ENCODE data around the gene PEX12.

Gene PEX12

DNA sequence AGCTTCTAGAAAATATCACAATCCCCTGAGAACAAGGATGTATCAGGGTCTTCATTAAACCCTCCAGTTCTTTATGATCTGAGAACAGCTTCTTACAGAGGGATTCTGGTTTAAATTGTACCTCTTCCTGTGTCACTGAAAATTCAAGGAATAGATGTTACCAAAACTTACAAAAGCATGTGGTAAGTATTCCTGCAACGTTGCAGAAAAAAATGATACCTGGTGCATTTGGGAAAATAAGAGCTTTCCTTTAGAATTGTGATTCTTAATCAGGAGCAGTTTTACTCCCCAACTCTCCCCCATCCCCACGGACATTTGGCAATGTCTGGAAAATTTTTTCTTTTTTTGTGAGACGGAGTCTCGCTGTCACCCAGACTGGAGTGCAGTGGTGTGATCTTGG, 25.1 kb downstream of the PEX12 start:
- Histone ChIP-seq H3K4me1 (ENCODE audit: control insufficient read depth, low read length) (peaks cover 3% of the 10 kb centered on the region; the same call in 1 of the 2 replicates), H3K27ac (ENCODE audit: low read depth, low read length) (no peak overlapping the region), H3K36me3 (ENCODE audit: control insufficient read depth, low read length) (no peaks in the 10 kb centered on the region), H3F3A (ENCODE audit: control insufficient read depth, insufficient read depth) (no peaks in the 10 kb centered on the region), H3K79me2 (ENCODE audit: control insufficient read depth, low read length) (no peaks in the 10 kb centered on the region), H3K9me3 (ENCODE audit: control insufficient read depth, insufficient read depth, low read length) (no peaks in the 10 kb centered on the region), H3K9me2 (replicated peaks; ENCODE audit: control insufficient read depth, low read length) (no peaks in the 10 kb centered on the region), H3K27me3 (ENCODE audit: control insufficient read depth, low read length) (peaks cover 15% of the 10 kb centered on the region; the same call in 1 of the 2 replicates), H3K4me2 (ENCODE audit: low read length) (no peak overlapping the region), H3K4me3 (ENCODE audit: low read length) (no peak overlapping the region), H4K20me1 (ENCODE audit: control insufficient read depth, insufficient read depth, low read depth, low read length) (no peaks in the 10 kb centered on the region)
- TF ChIP-seq, protein P1, sequence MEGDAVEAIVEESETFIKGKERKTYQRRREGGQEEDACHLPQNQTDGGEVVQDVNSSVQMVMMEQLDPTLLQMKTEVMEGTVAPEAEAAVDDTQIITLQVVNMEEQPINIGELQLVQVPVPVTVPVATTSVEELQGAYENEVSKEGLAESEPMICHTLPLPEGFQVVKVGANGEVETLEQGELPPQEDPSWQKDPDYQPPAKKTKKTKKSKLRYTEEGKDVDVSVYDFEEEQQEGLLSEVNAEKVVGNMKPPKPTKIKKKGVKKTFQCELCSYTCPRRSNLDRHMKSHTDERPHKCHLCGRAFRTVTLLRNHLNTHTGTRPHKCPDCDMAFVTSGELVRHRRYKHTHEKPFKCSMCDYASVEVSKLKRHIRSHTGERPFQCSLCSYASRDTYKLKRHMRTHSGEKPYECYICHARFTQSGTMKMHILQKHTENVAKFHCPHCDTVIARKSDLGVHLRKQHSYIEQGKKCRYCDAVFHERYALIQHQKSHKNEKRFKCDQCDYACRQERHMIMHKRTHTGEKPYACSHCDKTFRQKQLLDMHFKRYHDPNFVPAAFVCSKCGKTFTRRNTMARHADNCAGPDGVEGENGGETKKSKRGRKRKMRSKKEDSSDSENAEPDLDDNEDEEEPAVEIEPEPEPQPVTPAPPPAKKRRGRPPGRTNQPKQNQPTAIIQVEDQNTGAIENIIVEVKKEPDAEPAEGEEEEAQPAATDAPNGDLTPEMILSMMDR (IDR thresholded peaks at IDR 0.05; ENCODE audit: low read depth, low read length, poor library complexity, severe bottlenecking), result no peak
- TF ChIP-seq EZH2phosphoT487 (IDR thresholded peaks at IDR 0.05; ENCODE audit: borderline replicate concordance, low read length), result no peak

DNA sequence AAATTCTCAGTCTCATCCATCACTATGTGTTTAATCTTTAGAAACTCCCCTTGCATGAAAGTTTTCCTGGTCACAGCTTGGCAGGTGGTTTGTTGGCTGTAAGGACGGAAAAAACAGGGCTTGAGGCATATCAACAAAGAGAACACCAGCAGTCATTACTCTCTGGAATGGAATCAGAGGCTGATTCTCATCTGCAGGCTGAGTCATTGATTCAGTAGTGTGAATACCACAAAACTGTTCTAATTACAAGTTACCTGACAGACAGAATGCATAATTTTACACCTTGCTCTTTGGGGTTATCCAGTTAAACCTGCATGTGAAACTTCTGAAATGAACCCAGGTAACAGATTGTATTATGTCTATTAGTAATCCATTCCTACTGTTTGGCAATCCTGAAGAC, 29.4 kb downstream of the PEX12 start:
- Histone ChIP-seq H3K9me2 (replicated peaks; ENCODE audit: control insufficient read depth, low read length) (no peaks in the 10 kb centered on the region), H3K4me2 (ENCODE audit: low read length) (no peak overlapping the region), H3F3A (ENCODE audit: control insufficient read depth, insufficient read depth) (no peaks in the 10 kb centered on the region), H3K9me3 (ENCODE audit: control insufficient read depth, insufficient read depth, low read length) (no peaks in the 10 kb centered on the region), H3K27me3 (ENCODE audit: control insufficient read depth, low read length) (peaks cover 20% of the 10 kb centered on the region), H3K27ac (ENCODE audit: low read depth, low read length) (no peak overlapping the region), H3K4me1 (ENCODE audit: control insufficient read depth, low read length) (peaks cover 3% of the 10 kb centered on the region; the same call in 1 of the 2 replicates), H3K4me3 (ENCODE audit: low read length) (no peak overlapping the region), H3K36me3 (ENCODE audit: control insufficient read depth, low read length) (no peaks in the 10 kb centered on the region), H4K20me1 (ENCODE audit: control insufficient read depth, insufficient read depth, low read depth, low read length) (no peaks in the 10 kb centered on the region), H3K79me2 (ENCODE audit: control insufficient read depth, low read length) (no peaks in the 10 kb centered on the region)
- TF ChIP-seq, protein P1 (IDR thresholded peaks at IDR 0.05; ENCODE audit: low read depth, low read length, poor library complexity, severe bottlenecking), result no peak
- no peak for TF ChIP-seq EZH2phosphoT487 (IDR thresholded peaks at IDR 0.05; ENCODE audit: borderline replicate concordance, low read length)

DNA sequence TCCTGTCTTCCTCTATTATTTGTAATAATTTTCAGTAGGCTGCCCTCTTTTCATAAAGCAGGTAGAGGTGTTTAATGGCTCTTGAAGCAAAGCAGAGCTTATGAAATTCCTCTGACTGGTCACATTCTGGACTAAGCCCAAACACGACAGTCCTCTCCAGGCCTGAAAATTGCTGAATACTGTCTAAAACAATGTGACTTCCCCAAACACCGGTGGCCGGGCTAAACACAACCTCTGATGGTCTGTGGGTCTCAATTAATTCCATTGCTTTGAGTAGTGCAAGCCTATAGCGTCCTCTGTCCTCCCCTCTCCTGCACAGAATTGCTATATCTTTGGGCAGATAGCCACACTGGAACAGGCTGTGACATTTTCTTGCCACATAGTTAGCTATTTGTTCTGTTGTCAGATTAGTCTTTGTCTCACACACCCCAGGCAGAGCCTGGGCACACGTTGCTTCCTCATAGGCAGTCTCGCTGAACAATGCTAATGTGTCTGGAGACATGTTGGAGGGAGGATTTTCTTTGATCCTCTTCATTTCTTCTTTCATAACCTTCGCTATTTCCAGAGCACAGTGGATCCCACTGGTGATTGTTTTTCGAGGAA, 30.1 kb downstream of the PEX12 start:
- Histone ChIP-seq H3F3A (ENCODE audit: control insufficient read depth, insufficient read depth) (no peaks in the 10 kb centered on the region), H3K27me3 (ENCODE audit: control insufficient read depth, low read length) (peaks cover 24% of the 10 kb centered on the region), H3K9me3 (ENCODE audit: control insufficient read depth, insufficient read depth, low read length) (no peaks in the 10 kb centered on the region), H3K4me1 (ENCODE audit: control insufficient read depth, low read length) (peaks cover 3% of the 10 kb centered on the region; the same call in 1 of the 2 replicates), H3K4me3 (ENCODE audit: low read length) (no peak overlapping the region), H4K20me1 (ENCODE audit: control insufficient read depth, insufficient read depth, low read depth, low read length) (no peaks in the 10 kb centered on the region), H3K9me2 (replicated peaks; ENCODE audit: control insufficient read depth, low read length) (no peaks in the 10 kb centered on the region), H3K79me2 (ENCODE audit: control insufficient read depth, low read length) (no peaks in the 10 kb centered on the region), H3K27ac (ENCODE audit: low read depth, low read length) (no peak overlapping the region), H3K36me3 (ENCODE audit: control insufficient read depth, low read length) (no peaks in the 10 kb centered on the region), H3K4me2 (ENCODE audit: low read length) (no peak overlapping the region)
- TF ChIP-seq, protein P1 (IDR thresholded peaks at IDR 0.05; ENCODE audit: low read depth, low read length, poor library complexity, severe bottlenecking), result no peak
- no peak for TF ChIP-seq EZH2phosphoT487 (IDR thresholded peaks at IDR 0.05; ENCODE audit: borderline replicate concordance, low read length)

All from DOHH2 (cell line).